Epithelial cell of esophagus (primary cell): ENCODE results near the gene USF1.

ENCODE experiments used
- DNase-seq: peaks from one replicate; pipeline ENCODE4 v3.0.0; 2010; ENCODE audit warnings: low read depth
- H3K4me3 ChIP-seq: 2 replicates; pipeline ENCODE4 v1.5.1; 2011; ENCODE audit warnings: mild to moderate bottlenecking, low read length, control low read depth
- CTCF ChIP-seq: IDR thresholded peaks from 2 replicates; pipeline ENCODE4 v1.5.1; 2011; ENCODE audit warnings: low read depth, mild to moderate bottlenecking, low read length, control low read depth, inconsistent platforms; ENCODE audit not compliant: insufficient read depth; ENCODE audit errors: missing control alignments

Gene USF1

GRCh38 chr1:161083748-161084596 lies 38.2 kb upstream of the USF1 start:
- DNase-seq, result peak; percentile 45
- peak overlapping the region; percentile 88 for H3K4me3 ChIP-seq

DNA sequence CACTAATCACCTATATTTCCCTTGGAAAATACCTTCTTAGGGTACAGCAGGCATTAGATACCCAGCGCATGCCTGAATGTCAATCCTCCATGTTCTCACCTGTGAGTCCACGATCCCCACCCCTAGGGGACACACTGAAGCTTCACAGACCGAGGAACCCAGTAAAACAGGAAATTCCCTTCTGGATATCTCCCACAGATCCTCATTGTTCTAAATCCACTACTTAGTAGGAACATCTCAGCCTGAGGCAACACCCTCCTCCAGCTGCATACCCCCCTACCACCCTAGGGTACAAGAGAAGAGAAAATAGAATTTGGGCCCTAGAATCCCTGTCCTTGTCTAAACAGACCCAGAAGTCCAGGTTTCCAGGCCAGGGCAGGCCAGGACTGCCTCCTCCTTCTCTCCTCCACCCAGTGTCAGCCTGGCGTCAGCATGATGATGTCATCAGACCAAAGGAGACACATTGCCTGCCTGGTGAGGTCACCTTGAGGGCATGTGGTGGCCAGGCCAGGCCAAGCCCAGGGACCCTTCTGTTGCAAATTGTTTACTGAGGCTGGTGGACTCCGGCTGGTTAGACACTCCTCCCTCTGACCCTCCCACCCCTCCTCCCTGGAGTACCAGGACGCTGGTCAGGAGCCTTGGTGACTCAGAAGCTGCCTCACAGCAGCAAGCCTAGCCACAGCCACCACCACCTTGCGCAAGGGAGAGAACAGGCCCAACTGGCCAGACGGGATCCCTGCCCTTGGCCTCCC lies 37.4 kb upstream of the USF1 start:
- peak overlapping the region; percentile 36 for H3K4me3 ChIP-seq
- no peak for TF ChIP-seq CTCF
- DNase-seq, result peak; percentile 99

More at GRCh38 chr1:161083748-161084596, 38.2 kb upstream of the USF1 start:
- TF ChIP-seq CTCF, result no peak

GRCh38 chr1:161082483-161082882 lies 36.7 kb upstream of the USF1 start:
- DNase-seq, result peak; percentile 73
- no peak for TF ChIP-seq CTCF
- H3K4me3 ChIP-seq, result no peak overlapping the region

DNA sequence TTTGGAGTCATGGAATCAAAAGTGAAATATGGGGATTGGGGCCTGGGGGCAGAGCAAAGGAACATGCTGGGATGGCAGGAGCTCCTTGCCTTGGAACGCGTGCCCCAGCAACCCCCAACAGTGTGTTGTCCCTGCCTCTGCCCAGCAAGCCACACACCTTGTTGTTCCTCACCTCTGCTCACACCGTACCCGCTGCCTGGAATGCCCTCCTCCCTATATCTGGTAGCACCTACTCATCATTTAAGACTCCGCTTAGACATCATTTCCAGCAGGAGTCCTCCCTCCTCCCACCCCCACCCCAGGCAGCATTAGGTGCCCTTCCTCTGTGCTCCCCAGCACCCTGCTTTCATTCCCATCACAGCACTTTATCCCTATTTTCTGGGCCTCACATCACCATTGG lies 35.7 kb upstream of the USF1 start:
- DNase-seq, result peak; percentile 48
- TF ChIP-seq CTCF, result no peak
- no peak overlapping the region for H3K4me3 ChIP-seq

DNA sequence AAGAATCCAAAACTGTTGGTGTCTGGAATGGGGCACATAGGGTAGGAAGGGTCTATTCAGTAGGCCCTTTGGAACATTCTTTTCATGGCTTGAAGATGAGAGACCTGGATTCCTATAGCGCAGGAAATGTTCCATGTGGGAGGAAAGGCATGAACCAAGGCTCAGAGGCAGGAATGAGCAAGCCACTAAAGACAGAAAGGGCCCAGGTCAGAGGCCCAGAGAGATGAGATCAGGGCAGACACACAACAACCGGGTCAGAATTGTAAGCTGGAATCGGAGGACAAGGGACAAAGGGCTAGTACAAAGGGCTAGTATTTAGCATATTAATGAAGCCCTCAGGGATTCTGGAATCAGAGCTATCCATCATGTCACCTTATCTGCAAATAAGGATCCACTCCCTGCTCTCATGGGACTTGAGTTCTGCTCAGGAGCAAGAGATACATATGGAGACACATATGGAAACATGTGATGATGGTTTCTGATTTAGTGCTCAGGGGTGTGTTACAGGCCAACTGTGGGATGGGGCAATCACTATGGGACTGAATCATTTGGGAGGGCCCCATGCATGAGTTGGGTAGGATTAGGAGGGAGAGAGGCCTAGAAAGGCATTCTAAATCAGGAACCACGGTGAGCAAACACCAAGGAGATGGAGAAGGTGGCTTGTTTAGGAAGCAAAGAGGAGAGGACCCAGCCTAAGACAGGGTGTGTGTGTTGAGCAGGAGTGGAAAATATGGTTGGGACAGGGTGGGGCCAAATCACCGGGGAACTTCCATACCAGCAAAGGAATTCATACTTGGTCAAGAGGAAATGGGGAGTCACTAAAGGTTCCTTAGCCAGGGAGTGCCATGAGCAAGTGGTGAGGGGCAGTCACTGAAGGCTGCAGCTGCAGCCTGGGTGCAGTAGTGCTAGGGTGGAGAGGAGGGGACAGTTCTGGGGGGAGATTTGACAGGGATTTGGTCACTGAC lies 34.9 kb upstream of the USF1 start:
- TF ChIP-seq CTCF, result no peak
- peak; percentile 84 for DNase-seq
- H3K4me3 ChIP-seq, result no peak overlapping the region

DNA sequence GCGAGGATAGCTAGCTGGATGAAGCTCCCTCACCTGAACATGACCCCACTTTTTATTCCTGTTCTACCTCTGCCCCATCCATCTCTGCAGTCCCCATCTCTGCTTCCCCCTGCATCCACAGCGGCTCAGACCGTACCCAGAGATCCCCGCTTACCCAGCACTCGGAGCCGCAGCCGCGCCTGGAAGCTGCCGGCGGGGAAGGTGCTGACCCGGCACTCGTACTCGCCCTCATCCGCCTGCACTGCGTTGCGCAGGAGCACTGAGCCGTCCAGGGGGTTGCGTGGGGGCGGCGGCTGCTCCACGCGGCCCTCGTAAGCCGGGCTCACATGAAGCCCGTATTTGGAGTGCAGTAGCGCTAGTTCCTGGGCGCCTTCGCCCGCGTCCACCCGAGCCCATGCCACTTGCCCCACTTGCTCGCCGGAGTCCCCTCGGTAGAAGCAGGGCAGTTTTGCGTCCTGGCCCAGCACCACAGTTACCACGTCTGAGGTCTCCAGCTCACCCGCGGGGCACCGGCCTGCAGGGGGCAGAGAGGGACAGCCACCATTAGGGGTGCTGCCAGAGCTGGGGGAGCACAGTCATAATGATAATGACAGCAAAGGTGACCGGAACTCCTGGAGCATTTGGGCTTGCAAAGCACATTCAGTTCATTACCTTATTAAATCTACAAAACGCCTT lies 33.8 kb upstream of the USF1 start:
- no peak for DNase-seq
- no peak for TF ChIP-seq CTCF
- H3K4me3 ChIP-seq, result no peak overlapping the region
